ENCODE data around the gene UPK3B.
"Not testable (repeated sequence)": the region's sequence is repeated elsewhere in the genome, so short reads cannot be mapped to it uniquely, and the experiment has no call there.

GRCh38 chr7:76484456-76484855 is 25.9 kb upstream of the UPK3B start:
- not testable (repeated sequence) for TF ChIP-seq CTCF (IDR thresholded peaks at IDR 0.05; ENCODE audit: borderline replicate concordance, extremely low read depth, low read length, poor library complexity, severe bottlenecking); EZH2 (IDR thresholded peaks at IDR 0.05; ENCODE audit: borderline replicate concordance, low read depth, low read length, severe bottlenecking)

All from DND-41 (cell line).